MG63 (cell line): ENCODE measurements around the gene HBZ. TPM values are rescaled to one million over a fixed set of nuclear protein-coding genes. Genes with fewer than 3 reads are reported as not detected.
"Not testable (repeated sequence)": the region's sequence is repeated elsewhere in the genome, so short reads cannot be mapped to it uniquely, and the experiment has no call there.

Experiments
- DNase-seq: peaks from one replicate; pipeline ENCODE4 v3.0.0-alpha.2; 2020
- H3K27me3 ChIP-seq: fragments of 250-450 bp; sonication (Bioruptor Pico); 2 replicates; pipeline ENCODE4 v1.5.1; 2020; ENCODE audit warnings: mild to moderate bottlenecking, moderate library complexity
- H3K36me3 ChIP-seq: fragments of 250-450 bp; sonication (Bioruptor Pico); 2 replicates; pipeline ENCODE4 v1.5.1; 2020; ENCODE audit warnings: mild to moderate bottlenecking, moderate library complexity
- H3K4me3 ChIP-seq: fragments of 250-450 bp; sonication (Bioruptor Pico); 2 replicates; pipeline ENCODE4 v1.5.1; 2020; ENCODE audit warnings: mild to moderate bottlenecking, moderate library complexity
- H3K9me3 ChIP-seq: fragments of 250-450 bp; sonication (Bioruptor Pico); 2 replicates; pipeline ENCODE4 v1.5.1; 2020; ENCODE audit warnings: mild to moderate bottlenecking, moderate library complexity
- total RNA-seq: library from RNA; depleted of rRNA; stranded (reverse); fragments of >200 nt; shearing (Covaris generic); gene quantifications from 2 replicates; pipeline ENCODE4 v1.2.3, GENCODE V29; 2014; ENCODE audit warnings: low replicate concordance

HBZ gene
- total RNA-seq, 1 experiment from 2014 or later: not detected

DNA sequence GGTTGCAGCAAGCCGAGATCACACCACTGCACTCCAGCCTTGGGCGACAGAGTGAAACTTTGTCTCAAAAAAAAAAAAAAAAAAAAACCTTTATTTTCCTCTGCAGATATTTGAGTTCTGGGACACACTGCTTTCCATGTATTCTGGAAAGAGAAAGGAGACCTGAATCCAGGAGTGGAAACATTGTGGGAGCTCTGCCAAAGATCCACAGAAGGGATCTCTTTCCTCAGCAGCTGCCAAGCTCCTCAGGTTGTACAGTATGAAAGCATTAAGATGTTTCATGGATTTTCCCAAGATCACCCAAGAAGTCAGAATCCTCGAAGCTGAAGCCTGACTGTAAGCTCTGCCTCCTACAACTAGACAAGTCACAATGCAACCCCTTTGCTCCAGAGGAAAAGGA lies 27.4 kb upstream of the HBZ start:
- Histone ChIP-seq H3K36me3 (peaks cover 35% of the 10 kb centered on the region), H3K4me3 (no peak overlapping the region), H3K9me3 (no peaks in the 10 kb centered on the region), H3K27me3 (no peaks in the 10 kb centered on the region)
- no peak for DNase-seq

DNA sequence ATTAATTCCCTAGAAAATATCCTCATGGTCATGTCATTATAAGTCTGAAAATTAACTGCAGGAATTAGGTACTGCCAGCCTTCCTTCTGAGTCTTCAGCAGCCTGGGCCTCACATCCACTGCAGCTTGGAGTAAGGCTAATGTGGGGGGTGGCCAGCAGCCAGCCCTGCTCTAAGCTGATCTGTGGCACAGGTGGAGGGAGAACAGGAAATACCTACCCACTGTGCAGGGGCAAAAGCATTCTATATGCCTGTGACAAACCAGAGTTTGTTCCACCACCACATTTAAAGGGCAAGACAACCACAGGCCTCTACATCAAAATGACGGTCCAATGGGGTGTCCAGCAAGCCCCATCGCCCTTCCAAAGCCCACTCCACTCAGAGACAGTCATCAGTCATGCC lies 23.4 kb upstream of the HBZ start:
- no peaks in the 10 kb centered on the region for H3K27me3 ChIP-seq
- H3K4me3 ChIP-seq: no peak overlapping the region
- DNase-seq: no peak
- H3K36me3 ChIP-seq: peaks cover 37% of the 10 kb centered on the region
- no peaks in the 10 kb centered on the region for H3K9me3 ChIP-seq

DNA sequence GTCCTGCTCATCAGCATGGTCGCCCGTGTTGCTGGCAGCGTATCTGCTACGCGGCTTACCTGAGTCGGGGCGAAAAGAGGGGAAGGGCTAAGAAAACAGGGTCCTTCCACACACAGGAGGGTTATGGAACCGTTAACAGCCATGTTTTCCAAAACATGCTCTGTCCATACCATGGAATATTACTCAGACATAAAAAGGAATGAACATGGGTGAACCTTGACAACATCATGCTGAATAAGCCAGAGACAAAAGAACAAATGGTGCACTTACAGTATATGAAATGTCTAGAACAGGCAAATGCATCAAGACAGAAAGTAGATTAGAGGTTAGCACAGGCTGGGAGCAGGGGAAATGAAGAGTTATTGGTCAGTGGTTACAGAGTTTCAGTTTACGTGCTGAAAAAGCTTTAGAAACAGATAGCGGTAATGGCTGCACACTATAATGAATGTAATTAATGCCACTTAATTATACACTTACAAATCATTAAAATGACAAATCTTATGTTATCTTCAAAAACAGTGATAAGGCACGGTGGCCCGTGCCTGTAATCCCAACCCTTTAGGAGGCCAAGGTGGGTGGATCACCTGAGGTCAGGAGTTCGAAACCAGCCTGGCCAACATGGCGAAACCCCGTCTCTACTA lies 21.8 kb upstream of the HBZ start:
- Histone ChIP-seq H3K27me3 (no peaks in the 10 kb centered on the region), H3K9me3 (no peaks in the 10 kb centered on the region), H3K4me3 (no peak overlapping the region), H3K36me3 (peaks cover 38% of the 10 kb centered on the region)
- no peak for DNase-seq

DNA sequence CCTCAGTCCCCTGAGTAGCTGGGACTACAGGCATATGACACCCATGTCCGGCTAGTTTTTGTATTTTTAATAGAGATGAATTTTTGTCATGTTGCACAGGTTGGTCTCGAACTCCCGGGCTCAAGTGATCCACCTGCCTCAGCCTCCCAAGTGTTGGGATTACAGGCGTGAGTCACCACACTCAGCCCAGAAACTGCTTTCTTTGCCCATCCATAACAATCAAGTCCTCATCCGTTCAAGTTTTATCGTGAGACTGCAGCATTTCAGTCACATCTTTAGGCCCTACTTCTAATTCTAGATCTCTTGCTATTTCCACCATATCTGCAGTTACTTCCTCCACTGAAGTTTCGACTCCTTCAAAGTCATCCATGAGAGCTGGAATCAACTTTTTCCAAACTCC lies 20.3 kb upstream of the HBZ start:
- Histone ChIP-seq H3K9me3 (no peaks in the 10 kb centered on the region), H3K4me3 (no peak overlapping the region), H3K36me3 (peaks cover 44% of the 10 kb centered on the region), H3K27me3 (no peaks in the 10 kb centered on the region)
- no peak for DNase-seq

DNA sequence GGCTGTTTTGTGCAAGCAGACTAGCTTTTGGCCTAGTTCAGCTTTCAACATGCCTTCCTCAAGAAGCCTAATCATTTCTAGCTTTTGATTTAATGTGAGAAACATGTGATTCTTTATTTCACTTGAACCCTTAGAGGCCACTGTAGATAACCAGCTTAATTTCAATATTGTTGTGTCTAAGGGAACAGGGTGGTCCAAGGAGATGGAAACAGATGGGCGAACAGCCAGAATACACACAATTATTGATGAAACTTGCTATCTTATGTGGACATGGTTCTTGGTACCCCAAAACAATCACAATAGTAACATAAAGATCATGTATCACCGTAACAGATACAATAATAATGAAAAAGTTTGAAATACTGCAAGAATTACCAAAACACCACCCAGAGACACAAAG lies 18.7 kb upstream of the HBZ start:
- peaks cover 43% of the 10 kb centered on the region for H3K36me3 ChIP-seq
- H3K27me3 ChIP-seq: no peaks in the 10 kb centered on the region
- no peak for DNase-seq
- no peak overlapping the region for H3K4me3 ChIP-seq
- H3K9me3 ChIP-seq: no peaks in the 10 kb centered on the region

DNA sequence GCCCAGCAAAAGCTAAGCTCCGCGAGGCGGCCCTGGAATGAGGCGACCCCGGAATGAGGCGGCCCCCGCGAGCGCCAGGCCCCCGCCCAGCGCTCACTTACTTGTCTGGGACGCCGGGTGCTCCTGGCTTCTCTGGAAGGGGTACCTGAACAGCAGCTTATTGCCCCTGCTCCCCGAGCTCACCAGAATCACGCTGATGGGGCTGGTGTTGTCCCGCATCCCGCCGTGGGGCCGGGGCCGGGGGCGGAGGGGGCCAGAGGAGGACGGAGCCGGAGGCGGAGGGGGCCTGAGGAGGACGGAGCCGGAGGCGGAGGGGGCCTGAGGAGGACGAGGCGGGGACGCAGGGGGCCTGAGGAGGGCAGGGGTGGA lies 14.4 kb upstream of the HBZ start:
- DNase-seq: peak; percentile 20
- Histone ChIP-seq H3K27me3 (no peaks in the 10 kb centered on the region), H3K36me3 (peaks cover 23% of the 10 kb centered on the region), H3K4me3 (peak overlapping the region; percentile 83), H3K9me3 (no peaks in the 10 kb centered on the region)

DNA sequence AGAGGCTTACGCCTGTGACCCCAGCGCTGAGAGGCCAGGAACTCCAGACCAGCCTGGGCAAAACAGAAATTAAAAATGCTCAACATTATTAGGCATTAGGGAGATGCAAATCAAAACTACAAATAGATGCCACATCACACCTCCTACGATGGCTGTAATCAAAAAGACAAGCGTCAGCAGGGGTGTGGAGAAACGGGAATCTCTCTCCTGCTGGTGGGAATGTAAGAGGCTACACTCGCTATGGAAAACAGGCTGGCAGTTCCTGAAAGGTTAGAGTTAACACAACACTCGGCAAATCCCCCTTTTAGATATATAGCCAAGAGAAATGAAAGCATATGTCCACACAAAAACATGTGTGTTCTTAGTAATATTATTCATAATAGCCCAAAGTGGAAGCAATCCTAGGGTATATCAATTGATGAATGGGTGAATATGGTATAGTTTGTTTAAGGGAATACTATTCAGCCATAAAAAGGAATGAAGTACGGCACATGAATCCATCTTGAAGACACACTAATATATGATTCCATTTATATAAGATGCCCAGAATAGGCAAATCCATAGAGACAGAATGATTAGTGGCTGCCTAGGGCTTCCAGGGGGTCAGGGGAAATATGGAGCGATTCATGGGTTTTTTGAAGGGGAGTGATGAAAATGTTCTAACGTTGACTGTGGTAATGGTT lies 12.1 kb upstream of the HBZ start:
- Histone ChIP-seq H3K27me3 (no peaks in the 10 kb centered on the region), H3K36me3 (peaks cover 7% of the 10 kb centered on the region), H3K9me3 (no peaks in the 10 kb centered on the region), H3K4me3 (no peak overlapping the region; the same call in 1 of the 2 replicates)
- DNase-seq: no peak

DNA sequence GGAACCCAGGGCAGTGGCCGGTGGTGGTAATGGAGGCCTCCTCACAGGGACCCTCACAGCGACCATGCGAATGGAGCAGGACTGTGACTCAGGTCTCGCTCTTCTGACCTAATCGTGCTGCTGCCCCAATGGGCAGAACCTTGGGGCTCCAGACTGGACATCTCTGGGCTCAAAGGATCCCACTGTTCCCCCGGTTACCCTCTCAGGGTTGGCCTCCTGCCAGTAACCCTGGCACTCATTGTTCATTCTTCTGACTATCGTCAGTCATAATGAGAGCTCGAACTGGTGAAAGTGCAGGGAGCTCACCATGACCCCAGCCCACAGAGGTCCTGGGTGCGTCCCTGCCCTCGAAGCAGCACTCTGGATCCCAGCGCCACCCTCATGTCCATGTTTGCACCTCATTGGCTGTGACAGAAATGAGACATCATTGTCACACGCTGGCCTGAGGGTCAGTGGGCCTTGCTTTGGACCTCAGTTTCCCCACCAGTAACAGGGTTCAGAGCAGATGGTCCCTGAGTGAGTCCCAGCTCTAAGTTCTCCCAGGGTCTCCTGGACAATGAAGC lies 10.0 kb upstream of the HBZ start:
- Histone ChIP-seq H3K4me3 (no peak overlapping the region), H3K36me3 (no peaks in the 10 kb centered on the region), H3K27me3 (no peaks in the 10 kb centered on the region), H3K9me3 (no peaks in the 10 kb centered on the region)
- no peak for DNase-seq

DNA sequence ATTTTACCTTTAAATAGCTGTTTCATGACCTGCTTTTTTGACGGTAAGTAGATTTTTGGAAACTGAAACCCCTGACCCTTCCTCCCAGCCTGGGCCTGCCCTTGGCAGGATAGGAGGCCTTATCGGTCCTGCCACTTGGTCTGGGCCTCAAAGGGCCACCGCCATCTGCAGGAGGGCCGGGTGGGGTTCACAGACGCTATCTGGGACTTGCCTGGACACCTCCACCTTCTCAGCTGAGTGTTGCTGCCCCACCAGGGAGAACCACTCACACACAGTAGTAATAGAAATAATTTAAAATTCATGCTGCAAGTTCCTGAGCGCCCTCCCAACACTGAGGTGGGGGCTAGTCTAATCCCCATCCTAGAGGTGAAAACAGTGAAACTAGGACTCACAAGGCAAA lies 9.4 kb upstream of the HBZ start:
- Histone ChIP-seq H3K9me3 (no peaks in the 10 kb centered on the region), H3K36me3 (no peaks in the 10 kb centered on the region), H3K27me3 (no peaks in the 10 kb centered on the region), H3K4me3 (no peak overlapping the region)
- no peak for DNase-seq

DNA sequence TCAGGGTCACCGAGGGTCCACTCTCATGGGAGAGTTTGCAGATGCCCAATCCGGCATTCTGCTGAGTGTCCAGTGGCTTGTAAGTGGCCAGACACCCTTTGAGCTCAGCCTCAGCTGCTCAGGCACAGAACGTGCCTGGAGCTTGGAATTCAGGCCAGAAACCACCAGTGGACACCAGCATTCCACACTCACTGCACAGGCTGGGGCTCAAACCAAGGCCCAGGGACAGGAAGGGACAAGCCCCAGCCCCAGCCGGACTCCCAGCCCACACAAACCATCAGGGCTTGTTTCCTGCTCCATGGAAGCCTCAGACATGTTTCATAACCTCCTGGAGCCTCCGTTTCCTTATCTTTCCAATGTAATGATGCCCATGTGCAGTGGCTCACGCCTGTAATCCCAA lies 9.0 kb upstream of the HBZ start:
- DNase-seq: no peak
- Histone ChIP-seq H3K9me3 (no peaks in the 10 kb centered on the region), H3K36me3 (no peaks in the 10 kb centered on the region), H3K4me3 (no peak overlapping the region), H3K27me3 (no peaks in the 10 kb centered on the region)

DNA sequence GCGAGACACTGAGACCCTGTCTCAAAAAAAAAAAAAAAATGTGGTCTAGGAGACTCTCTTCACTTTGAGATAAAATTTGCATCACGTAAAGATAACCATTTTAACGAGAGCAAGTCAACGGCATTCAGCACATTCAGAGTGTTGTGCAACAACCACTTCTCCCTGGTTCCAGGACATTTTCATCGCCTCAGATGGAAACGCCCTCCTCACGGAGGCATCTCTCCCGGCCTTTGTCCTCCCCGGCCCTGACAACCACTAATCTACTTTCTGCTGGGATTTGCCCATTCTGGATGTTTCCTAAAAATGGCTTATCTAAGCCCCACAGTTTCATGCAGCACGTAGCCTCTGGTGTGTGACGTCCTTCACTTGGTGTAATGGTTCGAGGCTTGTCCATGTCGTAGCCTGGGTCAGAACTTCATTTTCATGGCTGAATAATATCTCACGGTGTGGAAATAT lies 7.6 kb upstream of the HBZ start:
- DNase-seq: no peak
- Histone ChIP-seq H3K36me3 (no peaks in the 10 kb centered on the region), H3K27me3 (peaks cover under 1% of the 10 kb centered on the region), H3K9me3 (no peaks in the 10 kb centered on the region), H3K4me3 (no peak overlapping the region)

DNA sequence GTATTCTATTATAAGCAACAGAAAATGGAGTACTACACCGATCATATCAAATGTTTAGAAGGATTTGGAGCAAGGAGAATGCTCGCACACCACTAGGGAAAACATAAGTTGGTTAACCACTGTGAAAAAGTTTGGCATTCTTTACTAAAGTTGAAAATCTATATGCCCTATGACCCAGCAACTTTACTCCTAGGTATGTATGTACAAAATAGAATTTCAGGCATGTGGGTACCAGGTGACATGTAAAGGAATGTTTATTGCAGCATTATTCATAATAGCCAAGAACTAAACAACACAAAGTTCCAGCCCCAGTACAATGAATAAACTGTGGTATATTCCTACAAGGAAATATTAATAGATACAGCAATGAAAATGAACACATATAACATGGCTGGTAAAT lies 5.8 kb upstream of the HBZ start:
- Histone ChIP-seq H3K4me3 (no peak overlapping the region), H3K36me3 (no peaks in the 10 kb centered on the region), H3K27me3 (peaks cover 9% of the 10 kb centered on the region), H3K9me3 (no peaks in the 10 kb centered on the region)
- DNase-seq: no peak

DNA sequence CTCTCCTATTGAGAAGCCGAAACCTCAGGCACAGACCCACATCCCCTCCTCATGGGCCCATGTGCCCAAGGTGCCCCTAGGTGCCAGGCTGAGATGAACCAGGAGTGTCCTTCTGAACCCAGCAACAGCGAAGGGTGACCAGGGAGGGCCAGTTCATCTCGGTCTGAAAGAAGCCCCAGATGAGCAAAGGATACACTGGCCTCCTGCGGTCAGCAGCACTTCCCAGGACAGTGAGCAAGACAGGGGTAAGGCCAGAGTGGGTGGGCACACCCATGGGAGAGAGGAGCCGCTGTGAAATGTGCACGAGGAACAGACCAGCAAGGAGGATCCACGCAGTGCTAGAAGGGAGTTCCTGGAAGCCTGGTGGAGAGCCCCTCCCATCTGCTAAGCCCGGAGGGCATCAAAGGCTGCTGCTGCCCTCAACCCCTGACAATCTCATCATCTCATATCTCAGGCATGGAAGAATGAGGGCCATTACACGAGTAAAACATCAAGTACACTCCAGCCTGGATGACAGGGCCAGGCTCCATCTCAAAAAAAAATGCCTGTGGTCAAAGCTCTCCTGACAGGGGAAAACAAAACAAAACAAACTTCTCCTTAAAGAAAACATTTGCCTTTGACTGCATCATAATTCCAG lies 3.3 kb upstream of the HBZ start:
- DNase-seq: no peak
- no peaks in the 10 kb centered on the region for H3K36me3 ChIP-seq
- H3K4me3 ChIP-seq: no peak overlapping the region
- H3K9me3 ChIP-seq: no peaks in the 10 kb centered on the region
- H3K27me3 ChIP-seq: peaks cover 9% of the 10 kb centered on the region

DNA sequence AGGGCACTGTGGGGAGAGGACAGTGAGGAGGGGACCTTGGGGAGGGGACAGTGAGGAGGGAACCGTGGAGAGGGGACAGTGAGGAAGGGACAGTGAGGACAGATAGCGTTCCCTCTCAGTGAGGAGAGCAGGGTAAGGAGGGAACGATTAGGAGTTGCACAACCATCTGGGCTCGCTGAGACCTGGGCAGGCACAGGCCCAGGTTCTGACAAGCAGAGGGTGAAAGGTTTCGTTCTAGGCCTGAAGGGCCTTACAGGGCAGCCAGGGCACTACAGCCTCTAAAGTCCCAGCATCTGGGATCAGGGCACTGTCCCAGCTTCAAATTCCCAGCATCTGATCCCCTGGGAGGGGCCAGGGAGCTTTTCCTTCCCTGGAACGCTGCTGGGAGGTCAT lies 681 bp downstream of the HBZ start:
- H3K4me3 ChIP-seq, H3K36me3 ChIP-seq, DNase-seq, H3K9me3 ChIP-seq: not testable (repeated sequence)
- H3K27me3 ChIP-seq: peaks cover 20% of the 10 kb centered on the region

DNA sequence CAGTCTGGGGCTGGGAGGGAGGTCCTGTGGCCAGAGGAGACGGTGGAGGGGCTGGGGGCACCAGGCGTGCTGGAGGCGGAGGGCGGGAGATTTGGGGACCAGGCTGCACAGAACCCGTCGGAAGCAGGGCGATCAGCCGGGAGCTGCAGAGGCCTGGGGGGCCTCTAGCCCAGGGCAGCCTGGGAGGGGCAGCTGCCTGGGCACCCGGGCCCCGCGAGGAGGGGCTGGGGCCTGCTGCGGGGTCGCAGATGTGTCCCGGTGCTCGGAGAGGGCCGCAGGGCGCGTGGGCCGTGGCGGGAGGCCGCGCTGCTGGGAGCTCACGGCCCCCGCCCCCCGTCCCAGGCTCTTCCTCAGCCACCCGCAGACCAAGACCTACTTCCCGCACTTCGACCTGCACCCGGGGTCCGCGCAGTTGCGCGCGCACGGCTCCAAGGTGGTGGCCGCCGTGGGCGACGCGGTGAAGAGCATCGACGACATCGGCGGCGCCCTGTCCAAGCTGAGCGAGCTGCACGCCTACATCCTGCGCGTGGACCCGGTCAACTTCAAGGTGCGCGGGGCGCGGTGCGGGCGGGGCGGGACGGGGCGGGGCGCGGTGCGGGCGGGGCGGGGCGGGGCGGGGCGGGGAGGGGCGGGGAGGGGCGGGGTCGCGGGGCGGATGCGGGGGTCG lies 1.2 kb downstream of the HBZ start:
- not testable (repeated sequence) for H3K36me3 ChIP-seq, DNase-seq

DNA sequence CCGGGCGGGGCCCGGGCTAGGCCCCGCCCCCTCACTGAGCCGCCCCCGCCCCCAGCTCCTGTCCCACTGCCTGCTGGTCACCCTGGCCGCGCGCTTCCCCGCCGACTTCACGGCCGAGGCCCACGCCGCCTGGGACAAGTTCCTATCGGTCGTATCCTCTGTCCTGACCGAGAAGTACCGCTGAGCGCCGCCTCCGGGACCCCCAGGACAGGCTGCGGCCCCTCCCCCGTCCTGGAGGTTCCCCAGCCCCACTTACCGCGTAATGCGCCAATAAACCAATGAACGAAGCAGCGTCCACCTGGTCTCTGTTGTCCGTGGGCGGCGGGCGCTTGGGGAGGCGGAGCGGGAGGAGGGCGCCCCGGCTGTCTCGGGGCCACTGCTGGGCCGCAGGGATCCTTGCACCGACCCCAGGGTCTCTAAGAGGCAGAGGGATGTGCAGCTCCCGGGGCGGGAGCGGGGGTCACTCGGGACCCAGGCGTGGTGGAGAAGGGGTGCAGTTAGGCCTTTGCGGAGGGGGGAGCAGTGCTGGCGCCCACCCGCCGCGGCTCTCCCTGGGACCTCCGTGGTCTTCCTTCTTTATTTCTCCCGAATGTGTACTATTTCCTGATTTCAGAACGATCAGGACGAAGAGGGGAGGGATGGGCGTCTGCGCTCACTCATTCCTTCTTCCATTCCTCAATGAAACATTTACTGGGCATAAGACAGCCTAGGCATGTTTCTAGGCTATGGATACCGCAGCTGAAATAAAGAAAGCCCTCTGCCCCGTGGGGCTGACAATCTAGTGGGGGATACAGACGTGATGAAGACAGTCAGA lies 2.0 kb downstream of the HBZ start:
- no peaks in the 10 kb centered on the region for H3K9me3 ChIP-seq
- peak; percentile 43 for DNase-seq
- peaks cover 27% of the 10 kb centered on the region for H3K27me3 ChIP-seq
- no peaks in the 10 kb centered on the region for H3K36me3 ChIP-seq
- H3K4me3 ChIP-seq: peak overlapping the region; percentile 46

More for the DNA sequence above, 1.2 kb downstream of the HBZ start:
- H3K27me3 ChIP-seq: peaks cover 25% of the 10 kb centered on the region
- H3K9me3 ChIP-seq, H3K4me3 ChIP-seq: not testable (repeated sequence)
